Activated T-helper 2 cell treated with anti-CD3 and anti-CD28 coated beads, Interferon-gamma antibody, Interleukin-2, Interleukin-4, amounts not matched to agents 10 μg/mL and 5 μg/mL and 100 μg/mL, durations not matched to agents 14 hours and 24 hours and 36 hours (primary cell): ENCODE measurements around the gene FYB1. TPM values are rescaled to one million over a fixed set of nuclear protein-coding genes. Genes with fewer than 3 reads are reported as not detected.
A peak's percentile ranks its signal among the peaks of the same experiment; 100 is the strongest.

Source experiments
- DNase-seq: peaks from one replicate; pipeline ENCODE4 v3.0.0; 2021; ENCODE audit warnings: low spot score
- H3K27ac Mint-ChIP-seq: one replicate; pipeline ENCODE4 v1.8.0; 2021; ENCODE audit warnings: mixed read lengths
- H3K27me3 Mint-ChIP-seq: one replicate; pipeline ENCODE4 v1.8.0; 2021; ENCODE audit warnings: low read depth, mixed read lengths
- H3K36me3 Mint-ChIP-seq: one replicate; pipeline ENCODE4 v1.8.0; 2021; ENCODE audit warnings: low read depth, mixed read lengths
- H3K4me1 Mint-ChIP-seq: one replicate; pipeline ENCODE4 v1.8.0; 2021; ENCODE audit warnings: low read depth, mixed read lengths
- H3K4me3 Mint-ChIP-seq: one replicate; pipeline ENCODE4 v1.8.0; 2021; ENCODE audit warnings: low read depth, mild to moderate bottlenecking, moderate library complexity, mixed read lengths
- H3K9me3 Mint-ChIP-seq: one replicate; pipeline ENCODE4 v1.8.0; 2021; ENCODE audit warnings: mixed read lengths
- intact Hi-C: fragments of 100-400 bp; cut with micrococcal nuclease; formaldehyde crosslinking; loops from one replicate; pipeline ENCODE4 v1.15.1; 2023
- total RNA-seq: library from RNA; stranded (reverse); gene quantifications from 2 replicates; pipeline ENCODE4 v1.2.3, GENCODE V29; 2022

The FYB1 gene
- 66.4 and 70.7 TPM in 2 replicates for total RNA-seq

DNA sequence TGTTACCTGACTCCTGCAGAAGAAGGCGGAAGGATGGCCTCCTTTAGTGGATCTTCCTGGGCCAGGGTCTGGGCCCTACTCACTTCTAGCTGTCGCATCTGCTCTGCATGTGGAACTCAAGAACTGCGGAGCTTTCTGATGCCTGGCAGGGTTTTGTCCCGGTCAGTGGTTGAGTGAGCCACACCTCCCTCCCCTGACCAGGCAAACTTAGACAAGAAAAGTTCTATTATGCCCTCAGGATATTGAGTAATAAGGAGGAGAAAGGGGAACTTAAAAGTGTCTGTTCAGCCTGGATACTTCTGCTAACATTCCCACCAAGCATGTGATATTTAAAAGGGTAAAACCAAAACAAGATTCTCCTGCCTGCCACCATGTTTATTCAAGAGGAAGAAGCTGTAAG lies at the start of gene FYB1:
TSS of gene FYB1 (minus strand) at position 127 of the 400 bp plus-strand sequence. CDS start 16,603 bp downstream, outside the sequence.
- Mint-ChIP-seq H3K9me3 (no peaks in the 10 kb centered on the region), H3K4me1 (peaks cover 34% of the 10 kb centered on the region), H3K4me3 (no peak within 1 kb of the TSS), H3K27me3 (no peaks in the 10 kb centered on the region), H3K27ac (no peak within 1 kb of the TSS), H3K36me3 (no peaks in the 10 kb centered on the region)
- no peak for DNase-seq
- intact Hi-C loops = loop anchor here (5.0 to 10.0 kb wide), 2 partner anchors 328 to 1185 kb away; no protein-coding TSS in a partner anchor

DNA sequence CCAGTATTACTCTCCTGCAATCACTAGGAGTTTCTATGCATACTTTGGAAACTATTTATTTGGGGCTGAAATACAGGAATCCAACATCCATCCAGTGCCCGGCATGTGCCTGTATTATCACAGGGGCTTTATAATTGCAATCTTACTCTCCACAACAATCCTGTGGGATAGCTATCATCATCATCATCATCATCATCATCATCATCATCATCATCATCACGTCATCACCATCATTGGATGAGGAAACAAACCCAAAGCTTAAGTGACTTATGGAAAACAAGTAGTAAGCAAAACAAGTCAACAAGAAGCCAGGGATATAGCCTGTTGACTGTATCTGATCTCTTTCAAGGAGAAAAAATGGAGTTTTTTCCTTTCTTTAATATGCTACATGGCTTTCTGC lies 47.8 kb upstream of the FYB1 start:
- peaks cover 38% of the 10 kb centered on the region for H3K4me1 Mint-ChIP-seq
- no peaks in the 10 kb centered on the region for H3K36me3 Mint-ChIP-seq
- H3K27ac Mint-ChIP-seq = no peak overlapping the region
- H3K4me3 Mint-ChIP-seq = no peak overlapping the region
- intact Hi-C loops = no loop called here
- no peaks in the 10 kb centered on the region for H3K27me3 Mint-ChIP-seq
- no peak for DNase-seq
- no peaks in the 10 kb centered on the region for H3K9me3 Mint-ChIP-seq

DNA sequence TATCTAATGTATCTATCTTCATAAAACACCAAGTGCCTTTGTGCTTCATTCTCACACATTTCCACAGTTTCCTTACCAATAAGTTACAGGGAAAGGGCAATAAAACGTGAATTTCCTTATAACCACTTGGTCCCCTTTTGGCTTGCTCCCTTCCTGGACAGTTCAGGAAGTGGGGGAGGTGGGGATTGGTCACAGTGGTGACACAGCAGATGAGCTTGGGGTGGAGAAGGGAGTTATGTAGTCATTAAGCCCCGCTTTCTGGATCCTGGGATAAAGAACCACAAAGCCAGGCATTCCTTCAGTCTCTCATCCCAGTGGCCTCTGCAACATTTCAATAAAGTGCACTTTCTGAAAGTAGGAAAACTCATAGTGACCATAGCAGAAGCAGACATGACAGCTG lies 47.1 kb upstream of the FYB1 start:
- Mint-ChIP-seq H3K9me3 (no peaks in the 10 kb centered on the region), H3K36me3 (no peaks in the 10 kb centered on the region), H3K4me1 (peaks cover 31% of the 10 kb centered on the region), H3K27me3 (no peaks in the 10 kb centered on the region), H3K4me3 (no peak overlapping the region), H3K27ac (no peak overlapping the region)
- intact Hi-C loops = loop anchor here (1.0 kb wide), 1 partner anchor 8 kb away; no protein-coding TSS in a partner anchor
- DNase-seq = no peak

GRCh38 chr5:39264528-39264927 lies 45.2 kb upstream of the FYB1 start:
- peak; percentile 24 for DNase-seq
- no peak overlapping the region for H3K4me3 Mint-ChIP-seq
- no peak overlapping the region for H3K27ac Mint-ChIP-seq
- no peaks in the 10 kb centered on the region for H3K27me3 Mint-ChIP-seq
- peaks cover 26% of the 10 kb centered on the region for H3K4me1 Mint-ChIP-seq
- intact Hi-C loops = no loop called here
- no peaks in the 10 kb centered on the region for H3K9me3 Mint-ChIP-seq
- H3K36me3 Mint-ChIP-seq = no peaks in the 10 kb centered on the region

GRCh38 chr5:39262981-39263380 lies 43.6 kb upstream of the FYB1 start:
- H3K4me1 Mint-ChIP-seq = peaks cover 26% of the 10 kb centered on the region
- no peaks in the 10 kb centered on the region for H3K9me3 Mint-ChIP-seq
- DNase-seq = no peak
- no peak overlapping the region for H3K27ac Mint-ChIP-seq
- no peak overlapping the region for H3K4me3 Mint-ChIP-seq
- intact Hi-C loops = no loop called here
- no peaks in the 10 kb centered on the region for H3K36me3 Mint-ChIP-seq
- no peaks in the 10 kb centered on the region for H3K27me3 Mint-ChIP-seq

- Mint-ChIP-seq H3K9me3 (no peaks in the 10 kb centered on the region), H3K4me3 (no peak overlapping the region), H3K27ac (no peak overlapping the region), H3K4me1 (peaks cover 30% of the 10 kb centered on the region), H3K27me3 (no peaks in the 10 kb centered on the region), H3K36me3 (no peaks in the 10 kb centered on the region)
- DNase-seq = no peak
- intact Hi-C loops = no loop called here
Observed at GRCh38 chr5:39260095-39260494, 40.7 kb upstream of the FYB1 start.

DNA sequence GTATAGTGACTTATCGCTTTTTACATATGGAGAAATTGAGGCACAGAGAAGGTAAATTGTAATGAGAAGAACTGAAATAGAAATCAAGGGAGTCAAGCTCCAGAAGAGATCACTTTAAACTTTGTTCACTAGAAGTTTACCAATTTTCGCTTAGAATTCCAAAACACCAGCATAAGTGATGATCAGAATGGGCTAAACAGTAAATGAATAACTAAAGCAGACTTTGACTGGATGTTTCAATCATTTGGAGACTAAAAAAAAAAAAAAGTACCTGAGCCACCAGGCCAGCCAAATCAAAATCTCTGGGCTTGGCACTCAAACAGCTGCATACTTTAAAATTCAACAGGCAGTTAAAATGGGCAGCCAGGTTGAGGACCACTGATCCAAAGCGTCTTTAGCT lies 38.2 kb upstream of the FYB1 start:
- Mint-ChIP-seq H3K4me1 (peaks cover 19% of the 10 kb centered on the region), H3K27ac (no peak overlapping the region), H3K4me3 (no peak overlapping the region), H3K27me3 (no peaks in the 10 kb centered on the region), H3K36me3 (no peaks in the 10 kb centered on the region), H3K9me3 (no peaks in the 10 kb centered on the region)
- intact Hi-C loops = loop anchor here (2.0 kb wide), 2 partner anchors 15 to 27 kb away; no protein-coding TSS in a partner anchor
- DNase-seq = no peak

DNA sequence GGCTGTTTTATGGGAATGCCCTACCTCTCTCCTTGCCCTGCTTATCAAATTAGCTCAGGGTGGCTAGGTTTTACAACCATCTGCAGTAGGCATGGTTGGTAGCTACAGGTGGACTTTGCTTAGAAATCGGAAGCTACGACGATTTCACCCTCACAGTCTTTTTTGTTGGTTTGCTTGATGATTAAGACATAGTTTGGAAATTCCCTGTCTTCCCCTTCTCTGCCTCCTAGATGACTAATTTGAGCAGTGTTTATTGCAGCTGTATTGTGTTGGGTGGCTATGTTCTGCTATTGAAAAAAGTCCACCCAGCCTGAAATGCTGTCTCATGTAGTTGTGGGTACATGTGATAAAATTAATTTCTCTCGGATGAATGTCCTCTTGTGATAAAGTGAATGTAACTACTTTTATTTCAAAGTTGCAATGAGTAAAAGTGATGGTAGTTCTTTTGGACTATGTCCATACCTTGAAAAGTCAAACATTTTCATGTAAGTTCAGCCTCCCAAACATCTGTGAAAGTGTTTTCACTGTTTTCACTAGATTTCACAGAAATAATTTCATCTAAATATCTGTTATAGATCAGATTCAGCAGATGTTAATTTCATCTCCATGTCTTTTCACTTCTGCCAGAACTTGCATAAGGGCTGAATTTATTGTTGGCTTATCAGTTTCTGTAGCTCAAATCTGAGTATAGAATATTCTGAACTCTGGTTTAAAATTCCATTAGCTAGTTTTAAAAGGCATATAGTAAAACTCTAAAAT lies 37.3 kb upstream of the FYB1 start:
- Mint-ChIP-seq H3K4me3 (no peak overlapping the region), H3K9me3 (no peaks in the 10 kb centered on the region)
- no peak for DNase-seq

GRCh38 chr5:39255406-39255805 lies 36.0 kb upstream of the FYB1 start:
- Mint-ChIP-seq H3K9me3 (no peaks in the 10 kb centered on the region), H3K36me3 (no peaks in the 10 kb centered on the region), H3K27ac (no peak overlapping the region), H3K4me3 (no peak overlapping the region), H3K4me1 (peaks cover 19% of the 10 kb centered on the region), H3K27me3 (no peaks in the 10 kb centered on the region)
- DNase-seq = no peak
- intact Hi-C loops = no loop called here

More for the DNA sequence above, 37.3 kb upstream of the FYB1 start:
- peaks cover 19% of the 10 kb centered on the region for H3K4me1 Mint-ChIP-seq
- no peaks in the 10 kb centered on the region for H3K36me3 Mint-ChIP-seq
- H3K27ac Mint-ChIP-seq = no peak overlapping the region
- H3K27me3 Mint-ChIP-seq = no peaks in the 10 kb centered on the region
- intact Hi-C loops = loop anchor here (2.0 kb wide), 2 partner anchors 16 to 26 kb away; no protein-coding TSS in a partner anchor

GRCh38 chr5:39254671-39255070 lies 35.3 kb upstream of the FYB1 start:
- H3K4me1 Mint-ChIP-seq = peaks cover 19% of the 10 kb centered on the region
- no peaks in the 10 kb centered on the region for H3K27me3 Mint-ChIP-seq
- H3K9me3 Mint-ChIP-seq = peaks cover 4% of the 10 kb centered on the region
- intact Hi-C loops = no loop called here
- no peak overlapping the region for H3K27ac Mint-ChIP-seq
- H3K4me3 Mint-ChIP-seq = no peak overlapping the region
- H3K36me3 Mint-ChIP-seq = no peaks in the 10 kb centered on the region
- DNase-seq = no peak

DNA sequence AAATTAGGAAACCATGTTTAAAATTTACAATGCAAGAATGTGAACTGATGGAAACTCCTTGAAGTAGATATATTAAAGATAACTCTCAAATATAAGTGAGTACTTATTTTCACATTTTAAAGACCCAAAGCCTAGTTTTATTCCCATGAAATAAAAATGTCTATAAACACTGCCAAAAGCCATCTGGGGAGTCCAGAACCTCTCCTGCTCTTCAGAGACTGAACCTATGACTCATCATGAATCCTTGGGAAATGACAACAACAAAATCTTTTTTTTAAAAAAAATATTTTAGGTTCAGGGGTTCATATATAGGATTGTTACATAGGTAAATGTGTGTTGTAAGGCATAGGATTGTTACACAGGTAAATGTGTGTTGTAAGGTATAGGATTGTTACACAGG lies 33.8 kb upstream of the FYB1 start:
- H3K9me3 Mint-ChIP-seq = peaks cover 9% of the 10 kb centered on the region
- H3K4me3 Mint-ChIP-seq = no peak overlapping the region
- H3K36me3 Mint-ChIP-seq = no peaks in the 10 kb centered on the region
- peaks cover 19% of the 10 kb centered on the region for H3K4me1 Mint-ChIP-seq
- no peaks in the 10 kb centered on the region for H3K27me3 Mint-ChIP-seq
- no peak overlapping the region for H3K27ac Mint-ChIP-seq
- intact Hi-C loops = no loop called here
- no peak for DNase-seq

DNA sequence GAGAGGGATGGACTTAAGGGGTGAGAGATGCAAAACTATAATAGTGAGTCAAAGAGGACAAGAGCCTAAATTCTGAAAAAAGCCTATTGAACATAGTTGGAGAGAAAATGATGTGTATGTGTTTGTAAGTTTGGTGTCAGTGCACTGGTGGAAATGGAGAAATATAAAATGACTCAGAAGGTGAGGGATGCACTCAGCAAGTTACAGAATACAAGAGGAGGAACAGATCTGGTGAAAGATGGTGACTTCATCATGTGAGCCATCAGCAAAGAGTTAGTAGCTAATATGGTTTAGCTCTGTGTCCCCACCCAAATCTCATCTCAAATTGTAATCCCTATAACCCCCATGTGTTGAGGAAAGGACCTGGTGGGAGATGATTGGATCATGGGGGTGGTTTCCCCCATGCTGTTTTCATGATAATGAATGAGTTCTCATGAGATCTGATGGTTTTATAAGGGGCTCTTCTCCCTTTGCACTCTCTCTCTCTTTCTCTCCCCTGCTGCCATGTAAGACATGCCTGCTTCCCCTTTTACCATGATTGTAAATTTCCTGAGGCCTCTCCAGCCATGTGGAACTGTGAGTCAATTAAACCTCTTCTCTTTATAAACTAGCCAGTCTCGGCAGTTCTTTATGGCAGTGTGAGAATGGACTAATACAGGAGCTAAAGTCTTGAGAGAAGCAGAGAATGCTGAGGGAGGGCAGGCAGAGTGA lies 30.4 kb upstream of the FYB1 start:
- intact Hi-C loops = no loop called here
- Mint-ChIP-seq H3K4me1 (no peaks in the 10 kb centered on the region), H3K27ac (no peak overlapping the region), H3K4me3 (no peak overlapping the region), H3K9me3 (peaks cover 9% of the 10 kb centered on the region), H3K27me3 (no peaks in the 10 kb centered on the region), H3K36me3 (no peaks in the 10 kb centered on the region)
- no peak for DNase-seq

DNA sequence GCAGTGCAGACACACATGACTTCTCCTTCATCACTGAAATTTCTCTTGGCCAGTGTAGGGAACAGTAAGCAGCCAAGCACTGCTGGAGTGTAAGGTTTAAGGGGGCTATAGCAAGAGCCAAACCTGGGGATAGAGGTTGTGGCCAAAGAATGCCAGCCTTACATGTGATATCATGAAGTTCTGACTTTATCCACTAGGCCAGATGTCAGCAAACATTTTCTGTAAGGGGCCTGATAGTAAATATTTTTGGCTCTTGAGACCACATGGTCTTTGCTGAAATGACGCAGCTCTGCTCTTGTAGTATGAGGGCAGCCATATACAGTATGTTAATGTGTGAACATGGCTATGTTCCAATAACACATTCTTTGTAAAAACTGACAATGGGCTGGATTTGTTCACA lies 29.7 kb upstream of the FYB1 start:
- Mint-ChIP-seq H3K36me3 (no peaks in the 10 kb centered on the region), H3K4me1 (no peaks in the 10 kb centered on the region), H3K27ac (no peak overlapping the region), H3K27me3 (no peaks in the 10 kb centered on the region), H3K9me3 (peaks cover 9% of the 10 kb centered on the region), H3K4me3 (no peak overlapping the region)
- DNase-seq = no peak
- intact Hi-C loops = no loop called here
